ENCODE measurements around the gene SYNDIG1. TPM values are rescaled to one million over a fixed set of nuclear protein-coding genes. Genes with fewer than 3 reads are reported as not detected.
"Not testable (repeated sequence)": the region's sequence is repeated elsewhere in the genome, so short reads cannot be mapped to it uniquely, and the experiment has no call there.

Gene SYNDIG1
- total RNA-seq, 6 experiments from 2014 or later: not detected

DNA sequence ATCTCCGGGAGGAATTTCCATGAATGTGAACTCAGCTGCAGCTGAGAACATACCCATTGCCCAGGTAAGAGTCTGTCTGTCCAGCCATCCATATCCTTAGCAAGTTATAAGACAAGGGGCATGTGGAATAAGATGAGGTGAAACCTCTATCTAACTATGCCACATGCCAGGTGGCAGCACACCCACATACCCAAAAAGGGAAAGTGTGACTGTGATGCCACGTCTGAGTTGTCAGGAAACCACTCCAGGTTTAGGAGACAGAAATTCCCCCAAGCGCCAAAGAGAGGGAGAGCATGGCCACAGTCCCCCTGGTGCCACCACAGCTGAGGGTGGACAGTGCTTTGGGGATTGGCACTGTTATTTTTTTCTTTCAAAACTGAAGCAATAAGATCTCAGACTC, 36.7 kb downstream of the SYNDIG1 start:
- Histone ChIP-seq H3K36me3 (no peaks in the 10 kb centered on the region), H3K9me3 (no peaks in the 10 kb centered on the region), H3K4me1 (no peaks in the 10 kb centered on the region), H3K4me3 (no peak overlapping the region), H3K27me3 (no peaks in the 10 kb centered on the region), H3K27ac (no peak overlapping the region)
- 13% methylated on average over 1 of the region's 3 CpGs for WGBS (ENCODE audit: insufficient coverage, low coverage, low lambda C conversion rate, missing lambda C conversion rate)
- intact Hi-C loops (cut with DNase I): no loop called here
- DNase-seq (no peak), ATAC-seq (no peak)
- no peak for TF ChIP-seq POLR2A (IDR thresholded peaks at IDR 0.05)
- TF ChIP-seq, protein P1, sequence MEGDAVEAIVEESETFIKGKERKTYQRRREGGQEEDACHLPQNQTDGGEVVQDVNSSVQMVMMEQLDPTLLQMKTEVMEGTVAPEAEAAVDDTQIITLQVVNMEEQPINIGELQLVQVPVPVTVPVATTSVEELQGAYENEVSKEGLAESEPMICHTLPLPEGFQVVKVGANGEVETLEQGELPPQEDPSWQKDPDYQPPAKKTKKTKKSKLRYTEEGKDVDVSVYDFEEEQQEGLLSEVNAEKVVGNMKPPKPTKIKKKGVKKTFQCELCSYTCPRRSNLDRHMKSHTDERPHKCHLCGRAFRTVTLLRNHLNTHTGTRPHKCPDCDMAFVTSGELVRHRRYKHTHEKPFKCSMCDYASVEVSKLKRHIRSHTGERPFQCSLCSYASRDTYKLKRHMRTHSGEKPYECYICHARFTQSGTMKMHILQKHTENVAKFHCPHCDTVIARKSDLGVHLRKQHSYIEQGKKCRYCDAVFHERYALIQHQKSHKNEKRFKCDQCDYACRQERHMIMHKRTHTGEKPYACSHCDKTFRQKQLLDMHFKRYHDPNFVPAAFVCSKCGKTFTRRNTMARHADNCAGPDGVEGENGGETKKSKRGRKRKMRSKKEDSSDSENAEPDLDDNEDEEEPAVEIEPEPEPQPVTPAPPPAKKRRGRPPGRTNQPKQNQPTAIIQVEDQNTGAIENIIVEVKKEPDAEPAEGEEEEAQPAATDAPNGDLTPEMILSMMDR (IDR thresholded peaks at IDR 0.05): no peak

DNA sequence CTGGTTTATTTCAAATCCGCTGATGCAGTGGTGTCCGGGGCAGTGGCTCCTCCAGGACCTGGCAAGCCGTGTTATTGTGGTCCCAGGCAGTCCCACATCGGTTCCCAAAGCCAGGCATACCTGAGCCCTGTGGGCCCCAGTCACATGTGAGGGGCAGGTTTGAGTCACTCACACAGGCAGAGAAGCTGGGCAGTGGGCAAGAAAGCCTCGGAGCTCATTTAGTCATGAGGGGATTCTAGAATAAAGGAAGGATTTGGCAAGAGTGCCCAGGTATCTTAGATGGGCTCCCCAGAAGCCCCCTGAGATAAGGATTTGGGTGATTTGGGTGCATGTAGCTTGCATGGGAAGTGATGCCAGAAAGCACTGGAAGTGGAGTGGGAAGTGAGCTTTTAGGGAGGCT, 37.3 kb downstream of the SYNDIG1 start:
- Histone ChIP-seq H3K27ac (no peak overlapping the region), H3K4me1 (no peaks in the 10 kb centered on the region), H3K36me3 (no peaks in the 10 kb centered on the region), H3K4me3 (no peak overlapping the region), H3K9me3 (no peaks in the 10 kb centered on the region), H3K27me3 (no peaks in the 10 kb centered on the region)
- no peak for DNase-seq
- TF ChIP-seq POLR2A (IDR thresholded peaks at IDR 0.05): no peak
- TF ChIP-seq, protein P1 (IDR thresholded peaks at IDR 0.05): no peak
- ATAC-seq: no peak
- 66% methylated on average over 3 of the region's 5 CpGs for WGBS (ENCODE audit: insufficient coverage, low coverage, low lambda C conversion rate, missing lambda C conversion rate)
- intact Hi-C loops (cut with DNase I): no loop called here

DNA sequence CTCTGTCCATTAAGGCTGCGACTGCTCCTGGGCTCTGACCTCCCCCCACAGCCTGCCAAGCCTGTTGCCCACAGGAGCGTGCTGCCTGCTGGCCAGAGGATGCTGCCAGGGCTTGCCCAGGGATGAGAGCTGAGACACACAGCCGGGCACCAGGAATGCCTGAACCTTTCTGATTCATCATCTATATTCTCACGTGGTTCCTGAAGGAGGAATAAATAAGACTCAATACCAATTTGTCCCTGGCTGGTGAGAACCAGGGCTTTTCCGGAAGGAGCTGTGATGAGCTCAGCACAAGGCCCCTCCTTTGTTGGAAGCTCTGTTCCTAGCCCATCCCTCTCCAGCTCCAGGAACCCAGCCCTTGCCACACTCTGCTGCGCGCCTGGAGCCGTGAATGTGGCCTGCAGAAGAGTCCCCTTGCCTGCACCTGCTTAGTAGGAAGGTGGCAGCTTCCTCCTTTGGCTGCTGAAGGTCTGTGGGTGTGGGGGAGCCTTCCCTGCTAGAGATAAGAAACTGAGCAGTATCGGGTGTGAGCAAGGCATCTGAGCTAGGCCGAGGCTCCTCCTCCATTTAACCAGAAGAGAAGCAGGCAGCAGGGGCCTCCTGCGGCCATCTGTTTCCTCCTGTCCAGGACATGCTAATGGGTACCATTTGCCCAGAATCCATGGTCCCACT, 37.9 kb downstream of the SYNDIG1 start:
- DNase-seq (no peak), ATAC-seq (no peak)
- Histone ChIP-seq H3K36me3 (no peaks in the 10 kb centered on the region), H3K4me1 (no peaks in the 10 kb centered on the region), H3K27ac (no peak overlapping the region), H3K9me3 (no peaks in the 10 kb centered on the region), H3K27me3 (no peaks in the 10 kb centered on the region), H3K4me3 (no peak overlapping the region)
- TF ChIP-seq, protein P1 (IDR thresholded peaks at IDR 0.05): no peak
- TF ChIP-seq POLR2A (IDR thresholded peaks at IDR 0.05): no peak
- 67% methylated on average over 1 of the region's 11 CpGs for WGBS (ENCODE audit: insufficient coverage, low coverage, low lambda C conversion rate, missing lambda C conversion rate)
- intact Hi-C loops (cut with DNase I): no loop called here

DNA sequence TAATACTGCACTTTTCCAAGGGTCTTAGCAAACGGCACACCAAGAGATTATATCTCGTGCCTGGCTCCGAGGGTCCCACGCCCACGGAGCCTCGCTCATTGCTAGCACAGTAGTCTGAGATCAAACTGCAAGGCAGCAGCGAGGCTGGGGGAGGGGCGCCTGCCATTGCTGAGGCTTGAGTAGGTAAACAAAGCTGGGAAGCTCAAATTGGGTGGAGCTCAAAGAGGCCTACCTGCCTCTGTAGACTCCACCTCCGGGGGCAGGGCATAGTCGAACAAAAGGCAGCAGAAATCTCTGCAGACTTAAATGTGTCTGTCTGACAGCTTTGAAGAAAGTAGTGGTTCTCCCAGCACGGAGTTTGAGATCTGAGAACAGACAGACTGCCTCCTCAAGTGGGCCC, 43.0 kb downstream of the SYNDIG1 start:
- DNase-seq; H3K36me3 ChIP-seq; H3K4me1 ChIP-seq; H3K4me3 ChIP-seq; H3K27me3 ChIP-seq; ATAC-seq; intact Hi-C loops (cut with DNase I); H3K9me3 ChIP-seq; H3K27ac ChIP-seq: not testable (repeated sequence)
- 25% methylated on average over 2 of the region's 11 CpGs for WGBS (ENCODE audit: insufficient coverage, low coverage, low lambda C conversion rate, missing lambda C conversion rate)

DNA sequence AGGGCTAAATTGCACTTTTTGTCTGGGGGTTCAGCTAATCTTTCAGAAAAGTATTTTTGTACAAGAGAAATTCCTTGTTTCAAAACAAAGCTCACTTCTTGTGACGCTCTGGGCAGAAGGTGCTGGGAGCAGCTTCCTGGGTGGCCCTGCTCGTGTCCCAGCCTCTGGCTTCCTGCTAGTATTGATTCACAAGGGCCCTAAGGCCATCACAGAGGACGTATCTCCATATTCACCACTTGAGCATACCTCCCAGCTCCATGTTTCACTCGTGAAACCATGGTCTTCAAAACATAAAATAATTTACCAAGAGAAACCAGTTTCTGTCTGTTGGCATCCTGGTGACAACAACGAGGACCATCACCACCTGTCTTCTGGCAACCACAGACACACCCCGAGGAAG, 49.1 kb downstream of the SYNDIG1 start:
- no peaks in the 10 kb centered on the region for H3K4me1 ChIP-seq
- no peak for TF ChIP-seq POLR2A (IDR thresholded peaks at IDR 0.05)
- TF ChIP-seq, protein P1 (IDR thresholded peaks at IDR 0.05): no peak
- H3K4me3 ChIP-seq: no peak overlapping the region
- intact Hi-C loops (cut with DNase I): no loop called here
- H3K27ac ChIP-seq: no peak overlapping the region
- no peaks in the 10 kb centered on the region for H3K36me3 ChIP-seq
- DNase-seq: no peak
- no peaks in the 10 kb centered on the region for H3K9me3 ChIP-seq
- no peaks in the 10 kb centered on the region for H3K27me3 ChIP-seq
- no peak for ATAC-seq
- 45% methylated on average over 5 of the region's 6 CpGs for WGBS (ENCODE audit: insufficient coverage, low coverage, low lambda C conversion rate, missing lambda C conversion rate)
